SU-DHL-6 (cell line): ENCODE results near the gene PGAM2.

Experiments
- H2AFZ ChIP-seq: fragments of 200-600 bp; sonication (generic); 2 replicates; pipeline ENCODE4 v1.6.1; 2014; ENCODE audit warnings: low read depth, mild to moderate bottlenecking, moderate library complexity, mixed read lengths, antibody characterized with exemption, low read length; ENCODE audit not compliant: severe bottlenecking
- H3F3A ChIP-seq: fragments of 200-600 bp; shearing (Covaris generic); 2 replicates; pipeline ENCODE4 v1.6.0; 2016; ENCODE audit warnings: antibody characterized with exemption, mild to moderate bottlenecking; ENCODE audit not compliant: insufficient read depth
- H3K27ac ChIP-seq: fragments of 200-600 bp; sonication (generic); 2 replicates; pipeline ENCODE4 v1.5.1; 2016; ENCODE audit warnings: low read depth, mild to moderate bottlenecking, low read length, moderate library complexity, mixed read lengths
- H3K27me3 ChIP-seq: fragments of 200-600 bp; sonication (generic), shearing (Covaris generic); 2 replicates; pipeline ENCODE4 v1.6.0; 2014; ENCODE audit warnings: mild to moderate bottlenecking, low read length
- H3K36me3 ChIP-seq: fragments of 200-600 bp; sonication (generic); 2 replicates; pipeline ENCODE4 v1.6.1; 2014; ENCODE audit warnings: mild to moderate bottlenecking, low read length, mixed read lengths
- H3K4me2 ChIP-seq: fragments of 300-600, 200-600 bp; shearing (Covaris generic), sonication (generic); 2 replicates; pipeline ENCODE4 v1.6.0; 2014; ENCODE audit warnings: low read length, low read depth, mild to moderate bottlenecking; ENCODE audit not compliant: poor library complexity, severe bottlenecking
- H3K4me3 ChIP-seq: fragments of 200-600 bp; sonication (generic); 2 replicates; pipeline ENCODE4 v1.5.1; 2014; ENCODE audit warnings: antibody characterized with exemption, low read length, mild to moderate bottlenecking, mixed read lengths; ENCODE audit not compliant: insufficient read depth, poor library complexity, severe bottlenecking
- H3K79me2 ChIP-seq: fragments of 200-600 bp; sonication (generic); 2 replicates; pipeline ENCODE4 v1.6.1; 2014; ENCODE audit warnings: mild to moderate bottlenecking, low read length, moderate library complexity; ENCODE audit not compliant: insufficient read depth
- H3K9ac ChIP-seq: fragments of 200-600 bp; sonication (generic); 2 replicates; pipeline ENCODE4 v1.7.0; 2014; ENCODE audit warnings: mild to moderate bottlenecking, low read length
- H3K9me2 ChIP-seq: fragments of 200-600 bp; sonication (generic); replicated peaks from 2 replicates; pipeline ENCODE4 v1.6.1; 2014; ENCODE audit warnings: low read length; ENCODE audit not compliant: insufficient read depth
- H3K9me3 ChIP-seq: fragments of 200-600 bp; sonication (generic); 2 replicates; pipeline ENCODE4 v1.6.1; 2014; ENCODE audit warnings: low read length, mixed read lengths; ENCODE audit not compliant: insufficient read depth
- H4K20me1 ChIP-seq: fragments of 200-600 bp; sonication (generic); 2 replicates; pipeline ENCODE4 v1.6.1; 2014; ENCODE audit warnings: low read depth, mild to moderate bottlenecking, antibody characterized with exemption, low read length, moderate library complexity, mixed read lengths
- CTCF ChIP-seq: fragments of 200-600 bp; sonication (generic); IDR thresholded peaks from one replicate; pipeline ENCODE4 v1.5.1; 2017; ENCODE audit warnings: antibody characterized with exemption, mild to moderate bottlenecking, low read length, moderate library complexity; ENCODE audit not compliant: insufficient read depth, poor library complexity, severe bottlenecking
- EZH2phosphoT487 ChIP-seq: fragments of 200-600 bp; sonication (generic), shearing (Covaris generic); conservative IDR thresholded peaks from 2 replicates; pipeline ENCODE4 v1.6.1; 2018; ENCODE audit warnings: mild to moderate bottlenecking, antibody characterized with exemption, low read length, moderate library complexity, mixed read lengths

PGAM2 gene

GRCh38 chr7:44075296-44076075, 10.1 kb upstream of the PGAM2 start:
- Histone ChIP-seq H3K9ac (no peak overlapping the region), H2AFZ (no peak overlapping the region), H3F3A (no peaks in the 10 kb centered on the region), H3K27ac (no peak overlapping the region), H3K36me3 (no peaks in the 10 kb centered on the region), H3K4me2 (no peak overlapping the region), H3K79me2 (no peaks in the 10 kb centered on the region), H3K27me3 (no peaks in the 10 kb centered on the region), H3K9me3 (no peaks in the 10 kb centered on the region), H3K9me2 (no peaks in the 10 kb centered on the region), H3K4me3 (no peak overlapping the region), H4K20me1 (no peaks in the 10 kb centered on the region)
- TF ChIP-seq EZH2phosphoT487 (no peak), CTCF (no peak)

GRCh38 chr7:44074349-44074695, 9.0 kb upstream of the PGAM2 start:
- Histone ChIP-seq H3K9ac (no peak overlapping the region), H3K27ac (no peak overlapping the region)

GRCh38 chr7:44073664-44074348, 8.4 kb upstream of the PGAM2 start:
- Histone ChIP-seq H3K9ac (no peak overlapping the region), H3K4me3 (no peak overlapping the region), H3K4me2 (no peak overlapping the region), H3F3A (peaks cover 7% of the 10 kb centered on the region; the same call in 1 of the 2 replicates), H2AFZ (no peak overlapping the region), H3K36me3 (no peaks in the 10 kb centered on the region), H3K9me2 (no peaks in the 10 kb centered on the region), H4K20me1 (peaks cover 4% of the 10 kb centered on the region; the same call in 1 of the 2 replicates), H3K27ac (no peak overlapping the region), H3K9me3 (no peaks in the 10 kb centered on the region), H3K27me3 (no peaks in the 10 kb centered on the region), H3K79me2 (no peaks in the 10 kb centered on the region)
- TF ChIP-seq CTCF (no peak), EZH2phosphoT487 (no peak)

More at GRCh38 chr7:44074349-44074695, 9.0 kb upstream of the PGAM2 start:
- Histone ChIP-seq H3K4me3 (no peak overlapping the region), H3K9me2 (no peaks in the 10 kb centered on the region), H3K4me2 (no peak overlapping the region), H3F3A (0 out of 2 replicates have a peak, but pooled peaks cover 4% of the 10 kb centered on the region), H4K20me1 (peaks cover 4% of the 10 kb centered on the region; the same call in 1 of the 2 replicates), H3K27me3 (no peaks in the 10 kb centered on the region), H3K79me2 (no peaks in the 10 kb centered on the region), H3K36me3 (no peaks in the 10 kb centered on the region), H3K9me3 (no peaks in the 10 kb centered on the region), H2AFZ (no peak overlapping the region)
- TF ChIP-seq EZH2phosphoT487: no peak
- no peak for TF ChIP-seq CTCF
